IMR-90 (cell line): ENCODE results near the gene PTS. TPM values are rescaled to one million over a fixed set of nuclear protein-coding genes. Genes with fewer than 3 reads are reported as not detected.
A peak's percentile ranks its signal among the peaks of the same experiment; 100 is the strongest.

Experiments used
- ATAC-seq: fragments of 200-7000 bp; cut with Tn5 transposase; 2 replicates; pipeline ENCODE4 v1.9.1; 2020; ENCODE audit warnings: low read depth, mild to moderate bottlenecking, moderate library complexity
- BruUV-seq: library from RNA; stranded (reverse); fragments of 400-500 nt; replicated peaks from 2 replicates; lab custom pipeline; 2021; lab: Mats Ljungman, UMichigan
- CTCF ChIA-PET: fragments of 300-600 bp; formaldehyde crosslinking; extraction: SDS; loops from one replicate; lab custom pipeline; 2021; ENCODE audit warnings: antibody characterized with exemption; lab: Yijun Ruan, JAX
- POLR2A ChIA-PET: fragments of 300-600 bp; sonication (Branson Sonifier 250); formaldehyde crosslinking; loops from one replicate; lab custom pipeline; 2022; ENCODE audit warnings: antibody characterized with exemption; ENCODE audit not compliant: unreplicated experiment; lab: Charles Lee
- DNase-seq: peaks from one replicate; pipeline ENCODE4 v3.0.0; 2013
- H2AFZ ChIP-seq: replicated peaks from 2 replicates; pipeline ENCODE3; 2013; ENCODE audit warnings: low read length, mild to moderate bottlenecking; ENCODE audit not compliant: poor library complexity
- H2AK5ac ChIP-seq: 2 replicates; pipeline ENCODE4 v1.6.1; 2013; ENCODE audit warnings: low read depth, low read length, inconsistent platforms
- H2AK9ac ChIP-seq: replicated peaks from 2 replicates; pipeline ENCODE3; 2013; ENCODE audit warnings: mild to moderate bottlenecking, low read depth, low read length, moderate library complexity; ENCODE audit not compliant: poor library complexity
- H2BK120ac ChIP-seq: 2 replicates; pipeline ENCODE4 v1.6.1; 2013; ENCODE audit warnings: low read depth, low read length, inconsistent platforms
- H2BK15ac ChIP-seq: 3 replicates; pipeline ENCODE4 v1.6.1; 2013; ENCODE audit warnings: low read depth, low read length, inconsistent platforms
- H2BK20ac ChIP-seq: 2 replicates; pipeline ENCODE4 v1.6.1; 2013; ENCODE audit warnings: low read depth, mild to moderate bottlenecking, inconsistent platforms, low read length, moderate library complexity
- H2BK5ac ChIP-seq: 2 replicates; pipeline ENCODE4 v1.6.1; 2013; ENCODE audit warnings: mild to moderate bottlenecking, low read depth, low read length, inconsistent platforms; ENCODE audit not compliant: poor library complexity, severe bottlenecking
- H3K14ac ChIP-seq: replicated peaks from 2 replicates; pipeline ENCODE4 v1.6.1; 2013; ENCODE audit warnings: low read depth, low read length, inconsistent platforms
- H3K18ac ChIP-seq: 2 replicates; pipeline ENCODE4 v1.6.1; 2013; ENCODE audit warnings: low read depth, low read length, control low read depth
- H3K23ac ChIP-seq: 2 replicates; pipeline ENCODE4 v1.6.1; 2013; ENCODE audit warnings: low read depth, low read length, inconsistent platforms
- H3K27ac ChIP-seq: 2 replicates; pipeline ENCODE4 v1.5.1; 2013; ENCODE audit warnings: mild to moderate bottlenecking, control low read depth, low read length; ENCODE audit not compliant: insufficient read depth
- H3K27me3 ChIP-seq: 2 replicates; pipeline ENCODE4 v1.6.1; 2013; ENCODE audit warnings: low read length; ENCODE audit not compliant: control insufficient read depth, insufficient read depth
- H3K36me3 ChIP-seq: 2 replicates; pipeline ENCODE4 v1.6.1; 2013; ENCODE audit warnings: low read length, mixed read lengths; ENCODE audit not compliant: control insufficient read depth, insufficient read depth
- H3K4ac ChIP-seq: 2 replicates; pipeline ENCODE4 v1.6.1; 2013; ENCODE audit warnings: low read depth, low read length, inconsistent platforms
- H3K4me1 ChIP-seq: 2 replicates; pipeline ENCODE4 v1.6.1; 2013; ENCODE audit warnings: low read length, mixed read lengths; ENCODE audit not compliant: control insufficient read depth, insufficient read depth
- H3K4me2 ChIP-seq: 2 replicates; pipeline ENCODE4 v1.6.1; 2013; ENCODE audit warnings: low read depth, mild to moderate bottlenecking, control low read depth, low read length, moderate library complexity
- H3K4me3 ChIP-seq: 2 replicates; pipeline ENCODE4 v1.5.1; 2013; ENCODE audit warnings: low read depth, mild to moderate bottlenecking, control low read depth, low read length, moderate library complexity; ENCODE audit not compliant: insufficient read depth
- H3K56ac ChIP-seq: 2 replicates; pipeline ENCODE4 v1.6.1; 2013; ENCODE audit warnings: low read length, inconsistent platforms; ENCODE audit not compliant: insufficient read depth; ENCODE audit errors: extremely low read depth
- H3K79me1 ChIP-seq, 2 experiments: 2 replicates each; pipeline ENCODE4 v1.6.1; 2013; ENCODE audit warnings: low read length in 2 of 2, inconsistent platforms in 1 of 2, low read depth in 1 of 2
- H3K9ac ChIP-seq: 2 replicates; pipeline ENCODE4 v1.6.1; 2013; ENCODE audit warnings: low read depth, low read length, control low read depth
- H3K9me1 ChIP-seq: 2 replicates; pipeline ENCODE4 v1.6.1; 2013; ENCODE audit warnings: low read length, inconsistent platforms; ENCODE audit not compliant: insufficient read depth
- H3K9me3 ChIP-seq: 2 replicates; pipeline ENCODE4 v1.6.1; 2013; ENCODE audit warnings: low read length; ENCODE audit not compliant: control insufficient read depth, insufficient read depth
- H4K20me1 ChIP-seq: 2 replicates; pipeline ENCODE4 v1.6.1; 2013; ENCODE audit warnings: low read length, inconsistent platforms; ENCODE audit not compliant: insufficient read depth
- H4K5ac ChIP-seq: 2 replicates; pipeline ENCODE4 v1.6.1; 2013; ENCODE audit warnings: mild to moderate bottlenecking, low read depth, low read length, control low read depth
- H4K8ac ChIP-seq, 2 experiments: 2 replicates each; pipeline ENCODE4 v1.6.1; 2013; ENCODE audit warnings: low read depth in 2 of 2, low read length in 2 of 2, control low read depth in 1 of 2, inconsistent platforms in 1 of 2
- H4K91ac ChIP-seq: 2 replicates; pipeline ENCODE4 v1.6.1; 2013; ENCODE audit warnings: low read depth, low read length, inconsistent platforms; ENCODE audit not compliant: insufficient read depth
- RFX5 ChIP-seq: IDR thresholded peaks from 2 replicates; pipeline ENCODE4 v1.8.0; 2012; ENCODE audit warnings: low read depth, mild to moderate bottlenecking, low read length, moderate library complexity
- dilution Hi-C: fragments of 300-500 bp; cut with HindIII; formaldehyde crosslinking; loops from one replicate; pipeline ENCODE4 v1.14.3; 2018; ENCODE audit warnings: low sequenced_read_pairs; ENCODE audit not compliant: unreplicated experiment
- in situ Hi-C: fragments of 300-500 bp; cut with MboI; formaldehyde crosslinking; loops from 3 replicates; pipeline ENCODE4 v1.14.3; 2019; ENCODE audit warnings: low sequenced_read_pairs, inconsistent platforms, mixed read lengths
- intact Hi-C: fragments of 100-400 bp; cut with micrococcal nuclease; formaldehyde crosslinking; loops from 2 replicates; pipeline ENCODE4 v1.10.0; 2022
- polyA plus RNA-seq, 3 experiments: library from polyadenylated mRNA; depleted of rRNA; stranded (reverse); fragments of >200 nt; gene quantifications; 2 replicates each; pipeline ENCODE4 v1.2.3, GENCODE V29; 2012; ENCODE audit warnings: low replicate concordance in 1 of 3
- total RNA-seq: library from RNA; depleted of rRNA; stranded (reverse); fragments of >200 nt; gene quantifications from 2 replicates; pipeline ENCODE4 v1.2.3, GENCODE V29; 2012

PTS gene
- total and polyA plus RNA-seq, 2 of the 4 experiments (the other 2 are of a cell fraction): 21.0 to 51.8 TPM

- no peak overlapping the region for H4K8ac ChIP-seq
- H3K23ac ChIP-seq: no peak overlapping the region
- H4K91ac ChIP-seq: no peak overlapping the region
- H3K9ac ChIP-seq: no peak overlapping the region
- H3K9me3 ChIP-seq: no peaks in the 10 kb centered on the region
- no peak overlapping the region for H2AK5ac ChIP-seq
- no peak overlapping the region for H4K5ac ChIP-seq
- BruUV-seq: no TSS peak
- H3K18ac ChIP-seq: no peak overlapping the region
- no peak overlapping the region for H3K14ac ChIP-seq
- no peaks in the 10 kb centered on the region for H3K79me1 ChIP-seq
- H2AFZ ChIP-seq: no peak overlapping the region
- no peaks in the 10 kb centered on the region for H3K9me1 ChIP-seq
- peaks cover 2% of the 10 kb centered on the region for H3K4me1 ChIP-seq
- no peak overlapping the region for H2AK9ac ChIP-seq
- ChIA-PET POLR2A (no interaction called here), CTCF (interaction anchor here (0.6 kb wide), 1 partner anchor 278 kb away, joined by 3 read pairs; no protein-coding TSS in a partner anchor)
- no peak overlapping the region for H3K56ac ChIP-seq
- no peak overlapping the region for H2BK5ac ChIP-seq
- no peaks in the 10 kb centered on the region for H4K20me1 ChIP-seq
- dilution Hi-C loops: no loop called here
- DNase-seq (peak; percentile 34), ATAC-seq (no peak)
- no peaks in the 10 kb centered on the region for H3K36me3 ChIP-seq
- no peak overlapping the region for H3K4ac ChIP-seq
- no peak overlapping the region for H2BK20ac ChIP-seq
- H2BK15ac ChIP-seq: no peak overlapping the region
- in situ Hi-C loops: loop anchor here (10.0 kb wide), 1 partner anchor 163 kb away; no protein-coding TSS in a partner anchor
- no peak overlapping the region for H3K4me3 ChIP-seq
- H3K4me2 ChIP-seq: no peak overlapping the region
- no peak overlapping the region for H2BK120ac ChIP-seq
- TF ChIP-seq RFX5: no peak
- H3K27me3 ChIP-seq: 0 out of 2 replicates have a peak, but pooled peaks cover 7% of the 10 kb centered on the region
- H3K27ac ChIP-seq: no peak overlapping the region
- intact Hi-C loops: loop anchor here (5.0 kb wide), 1 partner anchor 346 kb away; no protein-coding TSS in a partner anchor
Observed at GRCh38 chr11:112277941-112278340, 51.7 kb downstream of the PTS start.
